GM18951 (cell line): Measurements from ENCODE around the gene PRKD2.
A peak's percentile ranks its signal among the peaks of the same experiment; 100 is the strongest.

ENCODE experiments used
- POLR2A ChIP-seq: IDR thresholded peaks from 4 replicates; pipeline ENCODE4 v1.6.1; 2011; ENCODE audit warnings: mild to moderate bottlenecking; ENCODE audit not compliant: insufficient read length, insufficient read depth; ENCODE audit errors: extremely low read depth
- in situ Hi-C: fragments of 300-500 bp; cut with MboI; formaldehyde crosslinking; loops from one replicate; pipeline ENCODE4 v1.12.0; 2022; ENCODE audit warnings: low sequenced_read_pairs, mixed read lengths, inconsistent platforms; ENCODE audit not compliant: unreplicated experiment

The PRKD2 gene

DNA sequence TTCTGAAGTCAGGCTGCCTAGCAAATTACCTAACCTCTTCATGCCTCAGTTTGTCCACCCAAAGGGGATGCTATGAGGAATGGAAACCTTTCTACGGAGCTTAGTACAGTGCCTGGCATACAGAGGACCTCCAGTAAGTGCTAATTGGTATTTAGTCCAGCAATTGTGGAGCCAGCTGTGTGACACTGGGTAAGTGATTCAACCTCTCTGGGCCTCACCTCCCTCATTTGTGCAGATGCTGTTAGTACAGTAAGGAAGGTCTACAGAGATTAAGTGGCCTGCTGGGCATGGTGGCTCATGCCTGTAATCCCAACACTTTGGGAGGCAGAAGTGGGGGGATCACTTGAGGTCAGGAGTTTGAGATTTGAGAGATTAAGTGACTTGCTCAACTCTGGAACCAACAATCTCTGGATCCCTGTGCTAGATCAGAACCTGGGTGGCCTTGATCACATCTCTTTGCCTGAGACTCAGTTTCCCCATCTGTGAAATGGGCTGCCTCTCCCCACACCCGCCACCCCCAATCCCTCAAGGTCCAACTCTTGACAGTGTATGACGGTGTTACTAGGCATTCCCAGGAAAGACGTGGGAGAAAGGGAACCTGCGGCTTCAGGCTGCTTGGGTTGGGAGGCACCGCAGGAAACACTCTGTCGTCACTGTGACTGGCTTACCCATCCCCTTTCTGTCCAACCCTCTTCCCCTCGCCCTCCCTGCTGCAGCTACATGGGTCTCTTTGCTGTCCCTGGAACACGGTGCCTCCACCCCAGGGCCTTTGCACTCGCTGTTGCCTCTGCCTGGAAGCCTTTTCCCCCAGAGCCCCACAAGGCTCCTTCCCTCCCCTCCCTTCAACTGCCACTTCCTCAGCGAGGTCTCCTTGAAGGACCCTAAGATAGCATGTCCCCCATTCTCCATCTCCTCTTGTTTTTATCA is 18.3 kb downstream of the PRKD2 start:
- no peak for TF ChIP-seq POLR2A
- in situ Hi-C loops: no loop called here

DNA sequence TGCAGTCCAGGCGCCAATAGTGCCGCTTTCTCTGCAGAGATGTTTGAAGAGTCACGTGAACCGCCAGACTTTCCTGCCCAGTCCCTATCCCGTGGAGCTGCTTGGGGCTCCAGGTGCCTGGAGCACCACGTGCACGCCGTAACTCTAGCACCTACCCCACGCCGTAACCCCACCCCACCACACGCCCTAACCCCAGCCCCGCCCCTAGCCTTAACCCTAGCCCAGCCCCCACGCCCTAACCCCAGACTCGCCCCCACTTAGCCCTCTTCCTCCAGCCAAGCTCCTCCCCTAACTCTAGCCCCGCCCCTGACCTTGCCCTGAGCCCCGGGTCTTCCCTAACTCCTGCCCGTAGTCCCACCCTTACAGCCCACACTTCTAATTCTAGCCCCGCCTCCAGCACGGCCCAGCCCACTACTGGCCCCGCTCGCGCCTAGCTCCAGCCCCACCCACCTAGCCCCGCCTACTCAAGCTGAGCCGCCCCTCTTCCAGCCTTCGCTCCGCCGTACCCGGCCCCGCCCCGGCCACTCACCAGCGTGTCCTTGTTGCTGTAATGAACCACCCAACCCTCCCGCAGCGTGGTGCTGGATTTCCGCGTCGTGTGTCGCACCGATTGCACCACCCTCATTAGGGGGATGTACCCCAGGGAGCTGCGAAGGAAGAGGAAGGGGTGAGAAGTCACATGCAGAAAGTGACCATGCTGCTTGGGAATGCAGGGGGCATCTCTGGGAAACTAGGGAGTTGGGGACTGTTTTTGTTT is 19.5 kb downstream of the PRKD2 start:
- in situ Hi-C loops: no loop called here
- no peak for TF ChIP-seq POLR2A

DNA sequence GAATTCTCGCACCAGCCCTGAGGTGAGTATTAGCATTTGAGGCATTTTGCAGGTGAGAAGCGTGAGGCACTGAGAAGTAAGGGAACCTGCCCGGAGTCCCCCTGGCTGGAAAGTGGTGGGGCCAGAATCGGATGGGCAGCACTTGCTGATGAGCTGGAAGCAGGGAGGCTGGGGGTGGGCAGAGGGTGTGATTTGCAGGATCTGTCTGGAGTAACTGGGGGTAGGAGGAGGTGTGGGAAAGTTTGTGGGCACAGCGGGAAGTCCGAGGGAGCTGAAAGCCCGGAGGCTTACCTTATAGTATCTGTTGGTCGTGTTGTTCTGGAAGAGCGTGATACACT is 20.1 kb downstream of the PRKD2 start:
- TF ChIP-seq POLR2A: peak; percentile 22
- in situ Hi-C loops: no loop called here

DNA sequence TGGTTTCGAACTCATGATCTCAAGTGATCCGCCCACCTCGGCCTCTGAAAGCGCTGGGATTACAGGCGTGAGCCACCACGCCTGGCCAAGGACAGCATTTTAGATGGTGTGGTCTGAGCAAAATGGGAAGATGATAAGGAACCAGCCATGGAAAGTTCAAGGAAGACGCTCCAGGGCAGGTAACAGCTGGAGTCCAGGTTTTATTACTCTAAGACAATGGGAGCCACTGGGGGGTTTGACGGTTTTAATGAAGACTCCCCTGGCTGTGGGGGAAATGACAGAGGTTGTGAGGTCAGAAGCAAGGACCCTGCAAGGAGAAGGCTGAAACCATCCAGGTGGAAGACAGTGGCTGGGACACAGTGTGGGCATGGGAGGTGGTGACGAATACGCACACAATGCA is 20.9 kb downstream of the PRKD2 start:
- in situ Hi-C loops: no loop called here
- no peak for TF ChIP-seq POLR2A

DNA sequence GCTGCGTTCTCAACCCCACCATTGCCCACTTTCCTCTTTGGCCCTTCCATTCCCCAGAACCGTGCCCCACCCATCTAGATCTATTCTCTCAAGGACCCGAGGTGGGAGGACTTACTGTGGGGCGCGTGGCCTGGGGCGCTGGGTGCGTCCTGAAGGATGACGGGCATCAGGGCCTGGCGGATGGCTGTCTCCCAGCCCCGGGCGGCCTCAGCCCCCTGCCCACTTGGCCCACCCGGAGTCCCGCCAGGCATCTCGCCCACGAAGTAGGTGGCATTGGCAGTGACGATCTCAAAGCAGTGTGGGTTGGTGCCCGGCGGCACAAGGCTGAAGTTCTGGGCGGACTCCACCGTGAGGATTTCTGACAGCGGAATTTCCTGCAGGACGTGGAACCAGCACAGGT is 23.2 kb downstream of the PRKD2 start:
- in situ Hi-C loops: no loop called here

DNA sequence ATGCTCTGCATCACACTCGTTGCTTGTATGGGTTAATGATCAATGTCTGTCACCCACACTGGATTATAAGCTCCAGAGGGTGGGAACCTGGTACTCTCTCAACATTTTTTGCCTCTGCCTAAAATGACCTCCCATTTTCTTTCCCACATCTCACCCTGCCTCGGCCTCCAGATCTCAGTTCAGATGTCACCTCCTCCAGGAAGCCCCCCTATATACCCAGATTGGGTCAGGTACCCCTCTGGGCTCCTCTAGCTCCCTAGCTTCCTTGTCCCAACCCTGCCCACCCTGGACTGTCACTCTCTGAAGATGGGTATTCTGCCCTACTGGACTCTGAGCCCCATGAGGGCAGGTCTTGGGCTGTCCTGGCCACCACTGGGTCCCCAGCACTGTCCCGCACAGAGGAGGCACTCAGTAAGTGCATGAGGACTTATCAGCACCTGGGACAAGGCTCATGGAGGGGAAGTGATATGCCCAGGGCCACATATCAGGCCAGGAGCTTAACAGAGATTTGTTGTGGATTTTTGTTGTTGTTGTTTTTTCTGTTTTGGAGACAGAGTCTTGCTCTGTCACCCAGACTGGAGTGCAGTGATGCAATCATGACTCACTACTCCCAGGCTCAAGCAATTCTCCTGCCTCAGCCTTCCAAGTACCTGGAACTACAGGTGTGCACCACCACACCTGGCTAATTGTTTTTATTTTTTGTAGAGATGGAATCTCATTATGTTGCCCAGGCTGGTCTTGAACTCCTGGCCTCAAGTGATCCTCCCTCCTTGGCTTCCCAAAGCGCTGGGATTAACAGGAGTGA is 23.8 kb downstream of the PRKD2 start:
- TF ChIP-seq POLR2A: no peak
- in situ Hi-C loops: no loop called here

More for the DNA sequence above, 23.2 kb downstream of the PRKD2 start:
- no peak for TF ChIP-seq POLR2A

DNA sequence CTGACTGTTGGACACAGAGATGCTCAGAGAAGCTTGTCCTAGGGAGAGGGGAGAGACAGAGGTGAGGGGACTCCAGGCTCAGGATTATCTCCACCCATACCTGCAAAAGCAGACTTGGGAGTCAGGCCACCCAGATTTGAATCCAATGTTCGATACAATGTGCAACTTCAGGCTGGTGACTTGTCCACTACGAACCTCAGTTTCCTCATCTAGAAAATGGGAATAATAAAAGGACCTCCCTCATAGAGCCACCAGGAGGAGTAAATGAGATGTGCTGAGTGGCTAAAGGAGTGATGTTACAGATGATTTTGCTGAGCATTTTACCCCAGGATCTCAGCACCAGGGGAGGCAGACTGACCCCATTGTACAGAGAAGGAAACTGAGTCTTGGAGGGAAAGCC is 25.0 kb downstream of the PRKD2 start:
- TF ChIP-seq POLR2A: no peak
- in situ Hi-C loops: no loop called here

DNA sequence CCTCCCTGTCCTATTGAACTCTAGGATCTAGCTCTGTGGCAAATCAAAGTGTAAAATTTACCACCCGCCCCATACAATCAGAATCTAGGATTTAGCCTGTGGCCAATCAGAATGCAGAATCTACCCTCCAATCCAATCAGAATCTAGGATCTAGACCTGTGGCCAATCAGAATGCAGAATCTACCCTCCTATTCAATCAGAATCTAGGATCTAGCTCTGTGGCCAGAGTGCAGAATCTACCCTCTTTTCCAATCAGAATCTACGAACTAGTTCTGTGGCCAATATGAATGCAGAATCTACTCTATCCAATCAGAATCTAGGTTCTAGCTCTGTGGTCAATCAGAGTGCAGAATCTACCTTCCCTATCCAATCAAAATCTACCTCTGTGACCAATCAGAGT is 25.8 kb downstream of the PRKD2 start:
- in situ Hi-C loops: no loop called here
- no peak for TF ChIP-seq POLR2A

DNA sequence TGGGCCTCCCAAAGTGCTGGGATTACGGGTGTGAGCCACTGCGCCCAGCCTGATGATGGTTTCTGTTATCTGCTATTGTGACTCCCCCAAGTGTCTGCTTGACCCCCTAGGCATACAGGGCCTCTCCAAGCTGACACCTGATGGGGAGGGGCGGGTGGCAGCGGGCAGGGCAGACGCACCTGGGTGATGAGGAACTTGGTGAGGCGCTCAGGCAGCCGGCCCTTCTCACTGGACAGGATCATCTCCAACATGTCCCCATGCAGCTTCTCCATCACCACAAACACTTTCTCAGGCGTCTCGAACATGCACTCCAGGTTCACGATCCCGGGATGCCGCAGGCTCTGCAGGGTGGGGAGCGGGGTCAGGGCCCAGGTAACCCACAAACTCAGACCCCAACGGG is 27.6 kb downstream of the PRKD2 start:
- TF ChIP-seq POLR2A: no peak
- in situ Hi-C loops: no loop called here

DNA sequence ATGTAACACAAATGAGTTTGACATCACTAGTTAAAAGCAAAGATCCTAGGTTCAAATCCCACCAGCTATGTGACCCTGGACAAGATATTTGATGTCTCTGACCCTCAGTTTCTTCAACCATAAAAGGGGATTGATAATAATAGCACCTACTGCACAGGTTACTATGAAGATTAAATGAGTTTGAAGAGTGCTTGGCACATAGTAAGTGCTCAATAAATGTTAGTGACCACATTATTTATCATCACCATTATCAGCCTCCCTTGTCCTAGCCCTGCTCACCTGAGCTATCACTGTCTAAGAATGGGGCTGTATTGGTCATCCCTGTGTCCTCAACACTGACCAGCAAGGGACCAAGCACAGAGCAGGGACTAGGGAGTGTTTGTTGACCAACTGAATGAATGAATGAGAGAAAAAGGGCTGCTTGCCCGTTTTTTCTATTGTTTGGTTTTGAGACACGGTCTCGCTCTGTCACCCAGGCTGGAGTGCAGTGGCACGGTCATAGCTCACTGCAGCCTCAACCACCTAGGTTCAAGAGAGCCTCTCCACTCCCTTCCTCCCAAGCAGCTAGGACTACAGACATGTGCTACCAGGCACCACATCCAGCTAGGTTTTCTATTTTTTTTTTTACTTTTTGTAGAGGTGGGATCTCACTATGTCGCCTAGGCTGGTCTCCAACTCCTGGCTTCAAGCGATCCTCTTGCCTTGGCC is 29.3 kb downstream of the PRKD2 start:
- in situ Hi-C loops: no loop called here
- no peak for TF ChIP-seq POLR2A

DNA sequence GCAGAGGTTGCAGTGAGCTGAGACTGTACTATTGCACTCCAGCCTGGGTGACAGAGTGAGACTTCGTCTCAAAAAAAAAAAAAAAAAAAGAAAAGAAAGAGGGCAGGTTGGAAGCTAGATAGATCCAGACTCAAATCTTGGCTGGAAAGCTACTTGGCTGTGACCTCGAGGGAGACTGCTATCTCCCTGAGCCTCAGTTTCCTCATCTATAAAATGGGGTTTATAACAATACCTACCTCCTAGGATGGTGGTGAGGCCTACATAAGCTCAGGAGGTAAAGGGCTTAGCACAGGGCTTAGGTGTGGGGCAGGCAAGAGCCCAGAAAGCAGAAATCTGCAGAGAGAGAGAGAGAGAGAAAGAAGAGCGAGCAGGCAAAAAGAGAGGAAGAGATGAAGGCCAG is 31.7 kb downstream of the PRKD2 start:
- in situ Hi-C loops: no loop called here
- no peak for TF ChIP-seq POLR2A

DNA sequence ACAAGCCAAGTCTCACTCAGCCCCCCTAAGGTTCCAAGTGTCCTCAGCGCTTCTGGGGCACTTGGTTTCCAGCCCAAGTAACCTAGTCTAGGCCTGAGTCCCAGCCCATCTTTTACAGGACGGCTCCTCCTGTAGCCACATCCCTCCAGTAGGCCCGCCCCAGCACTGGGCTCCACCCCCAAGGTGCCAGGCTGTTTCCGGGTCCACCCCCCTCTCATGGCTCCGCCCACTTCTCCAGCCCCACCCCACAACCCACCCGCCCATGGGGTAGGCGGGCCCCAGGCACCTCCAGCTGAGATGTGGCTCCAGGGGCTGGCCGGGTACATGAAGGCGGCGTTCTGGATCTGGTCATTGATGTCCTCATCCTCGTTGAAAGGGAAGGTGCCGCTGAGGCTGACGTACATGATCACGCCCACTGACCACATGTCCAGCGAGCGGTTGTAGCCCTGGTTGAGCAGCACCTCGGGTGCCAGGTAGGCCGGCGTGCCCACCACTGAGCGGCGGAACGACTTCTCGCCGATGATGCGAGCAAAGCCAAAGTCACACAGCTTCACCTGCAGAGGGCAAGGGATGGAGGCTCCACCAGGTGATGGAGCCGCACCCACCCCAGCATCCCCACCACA is 38.7 kb downstream of the PRKD2 start:
- TF ChIP-seq POLR2A: no peak
- in situ Hi-C loops: no loop called here
